ENCODE data around the gene HAPLN1.

The HAPLN1 gene

GRCh38 chr5:83718195-83718825, 2.3 kb downstream of the HAPLN1 start:
- Histone ChIP-seq H3K79me2 (ENCODE audit: insufficient read depth, low read depth) (no peaks in the 10 kb centered on the region), H3K27me3 (ENCODE audit: insufficient read depth, low read depth) (no peaks in the 10 kb centered on the region; the same call in 1 of the 2 replicates), H3K9ac (no peak overlapping the region), H3K36me3 (ENCODE audit: insufficient read depth) (no peaks in the 10 kb centered on the region), H3K27ac (no peak overlapping the region), H3K4me2 (no peak overlapping the region), H4K20me1 (ENCODE audit: insufficient read depth) (no peaks in the 10 kb centered on the region), H3K4me1 (ENCODE audit: low read depth, poor library complexity, severe bottlenecking) (peaks cover 5% of the 10 kb centered on the region), H3K4me3 (IDR thresholded peaks at IDR 0.05; ENCODE audit: insufficient read depth, low read depth, low read length) (no peak overlapping the region), H2AFZ (ENCODE audit: low read depth) (no peak overlapping the region)
- TF ChIP-seq, protein P1, sequence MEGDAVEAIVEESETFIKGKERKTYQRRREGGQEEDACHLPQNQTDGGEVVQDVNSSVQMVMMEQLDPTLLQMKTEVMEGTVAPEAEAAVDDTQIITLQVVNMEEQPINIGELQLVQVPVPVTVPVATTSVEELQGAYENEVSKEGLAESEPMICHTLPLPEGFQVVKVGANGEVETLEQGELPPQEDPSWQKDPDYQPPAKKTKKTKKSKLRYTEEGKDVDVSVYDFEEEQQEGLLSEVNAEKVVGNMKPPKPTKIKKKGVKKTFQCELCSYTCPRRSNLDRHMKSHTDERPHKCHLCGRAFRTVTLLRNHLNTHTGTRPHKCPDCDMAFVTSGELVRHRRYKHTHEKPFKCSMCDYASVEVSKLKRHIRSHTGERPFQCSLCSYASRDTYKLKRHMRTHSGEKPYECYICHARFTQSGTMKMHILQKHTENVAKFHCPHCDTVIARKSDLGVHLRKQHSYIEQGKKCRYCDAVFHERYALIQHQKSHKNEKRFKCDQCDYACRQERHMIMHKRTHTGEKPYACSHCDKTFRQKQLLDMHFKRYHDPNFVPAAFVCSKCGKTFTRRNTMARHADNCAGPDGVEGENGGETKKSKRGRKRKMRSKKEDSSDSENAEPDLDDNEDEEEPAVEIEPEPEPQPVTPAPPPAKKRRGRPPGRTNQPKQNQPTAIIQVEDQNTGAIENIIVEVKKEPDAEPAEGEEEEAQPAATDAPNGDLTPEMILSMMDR (conservative IDR thresholded peaks at IDR 0.05; ENCODE audit: low read depth, low read length) = peak; percentile 91

DNA sequence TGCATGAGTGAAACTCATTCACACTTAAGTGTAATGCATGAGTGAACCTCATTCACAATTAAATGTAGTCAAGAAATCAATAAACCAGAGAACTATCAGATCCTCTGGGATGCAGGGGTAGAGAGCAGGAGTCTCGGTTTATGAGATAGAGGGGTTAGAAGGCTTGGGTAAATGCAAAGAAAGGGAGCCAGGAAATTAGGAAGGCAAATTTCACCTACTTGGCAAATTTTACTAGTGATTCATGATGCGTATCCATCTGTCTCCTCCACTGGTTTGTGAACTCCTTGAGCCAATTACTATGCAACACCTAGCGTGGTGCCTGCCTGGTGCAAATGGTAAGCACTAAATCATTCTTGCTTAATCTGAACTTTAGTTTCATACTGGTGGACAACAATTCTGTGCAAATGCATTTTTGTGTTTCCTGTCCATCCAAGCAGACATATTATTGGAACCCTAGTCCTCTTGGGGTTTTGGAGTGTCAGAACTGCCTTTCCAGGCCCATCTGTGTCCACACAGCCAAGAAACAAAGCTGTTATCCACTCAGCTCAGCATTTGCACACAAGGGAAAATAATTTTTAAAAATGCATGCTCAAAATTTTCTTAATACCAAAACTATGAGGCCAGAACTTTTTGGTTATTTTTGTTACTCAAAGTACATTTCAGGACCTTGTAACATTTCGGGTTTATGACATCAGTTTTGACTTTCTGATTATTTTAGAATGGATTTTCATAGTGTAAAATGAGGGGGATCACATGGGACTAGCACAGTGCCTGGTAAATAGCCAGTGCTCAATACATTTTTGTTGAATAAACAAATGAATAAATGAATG, 5.2 kb downstream of the HAPLN1 start:
- Histone ChIP-seq H3K9ac (no peak overlapping the region), H2AFZ (ENCODE audit: low read depth) (no peak overlapping the region), H3K79me2 (ENCODE audit: insufficient read depth, low read depth) (no peaks in the 10 kb centered on the region), H3K4me2 (no peak overlapping the region), H3K27me3 (ENCODE audit: insufficient read depth, low read depth) (no peaks in the 10 kb centered on the region), H3K4me3 (IDR thresholded peaks at IDR 0.05; ENCODE audit: insufficient read depth, low read depth, low read length) (no peak overlapping the region), H3K27ac (no peak overlapping the region), H3K36me3 (ENCODE audit: insufficient read depth) (no peaks in the 10 kb centered on the region), H4K20me1 (ENCODE audit: insufficient read depth) (no peaks in the 10 kb centered on the region), H3K4me1 (ENCODE audit: low read depth, poor library complexity, severe bottlenecking) (no peaks in the 10 kb centered on the region)
- TF ChIP-seq, protein P1 (conservative IDR thresholded peaks at IDR 0.05; ENCODE audit: low read depth, low read length) = no peak

- TF ChIP-seq, protein P1 (conservative IDR thresholded peaks at IDR 0.05; ENCODE audit: low read depth, low read length) = no peak
- no peak overlapping the region for H2AFZ ChIP-seq (ENCODE audit: low read depth)
- H3K36me3 ChIP-seq (ENCODE audit: insufficient read depth) = no peaks in the 10 kb centered on the region
- no peaks in the 10 kb centered on the region for H4K20me1 ChIP-seq (ENCODE audit: insufficient read depth)
- no peak overlapping the region for H3K4me2 ChIP-seq
- no peaks in the 10 kb centered on the region for H3K27me3 ChIP-seq (ENCODE audit: insufficient read depth, low read depth)
- no peak overlapping the region for H3K27ac ChIP-seq
- H3K4me1 ChIP-seq (ENCODE audit: low read depth, poor library complexity, severe bottlenecking) = no peaks in the 10 kb centered on the region
- H3K9ac ChIP-seq = no peak overlapping the region
- no peak overlapping the region for H3K4me3 ChIP-seq (IDR thresholded peaks at IDR 0.05; ENCODE audit: insufficient read depth, low read depth, low read length)
- H3K79me2 ChIP-seq (ENCODE audit: insufficient read depth, low read depth) = no peaks in the 10 kb centered on the region
Measured at GRCh38 chr5:83714810-83715209, 5.8 kb downstream of the HAPLN1 start.

GRCh38 chr5:83711982-83712601, 8.6 kb downstream of the HAPLN1 start:
- Histone ChIP-seq H3K79me2 (ENCODE audit: insufficient read depth, low read depth) (no peaks in the 10 kb centered on the region), H3K36me3 (ENCODE audit: insufficient read depth) (no peaks in the 10 kb centered on the region), H3K9ac (no peak overlapping the region), H2AFZ (ENCODE audit: low read depth) (no peak overlapping the region), H3K4me1 (ENCODE audit: low read depth, poor library complexity, severe bottlenecking) (no peaks in the 10 kb centered on the region), H3K4me3 (IDR thresholded peaks at IDR 0.05; ENCODE audit: insufficient read depth, low read depth, low read length) (no peak overlapping the region), H3K4me2 (no peak overlapping the region), H3K27me3 (ENCODE audit: insufficient read depth, low read depth) (no peaks in the 10 kb centered on the region), H3K27ac (no peak overlapping the region), H4K20me1 (ENCODE audit: insufficient read depth) (no peaks in the 10 kb centered on the region)
- TF ChIP-seq, protein P1 (conservative IDR thresholded peaks at IDR 0.05; ENCODE audit: low read depth, low read length) = peak; percentile 93
